ENCODE results near the gene RASL11B. TPM values are rescaled to one million over a fixed set of nuclear protein-coding genes. Genes with fewer than 3 reads are reported as not detected.

The RASL11B gene
- total and polyA plus RNA-seq, 2 of the 13 experiments (the other 11 are each of a cell fraction or from before 2014, with no cell fraction given), result 0.07 to 0.20 TPM

DNA sequence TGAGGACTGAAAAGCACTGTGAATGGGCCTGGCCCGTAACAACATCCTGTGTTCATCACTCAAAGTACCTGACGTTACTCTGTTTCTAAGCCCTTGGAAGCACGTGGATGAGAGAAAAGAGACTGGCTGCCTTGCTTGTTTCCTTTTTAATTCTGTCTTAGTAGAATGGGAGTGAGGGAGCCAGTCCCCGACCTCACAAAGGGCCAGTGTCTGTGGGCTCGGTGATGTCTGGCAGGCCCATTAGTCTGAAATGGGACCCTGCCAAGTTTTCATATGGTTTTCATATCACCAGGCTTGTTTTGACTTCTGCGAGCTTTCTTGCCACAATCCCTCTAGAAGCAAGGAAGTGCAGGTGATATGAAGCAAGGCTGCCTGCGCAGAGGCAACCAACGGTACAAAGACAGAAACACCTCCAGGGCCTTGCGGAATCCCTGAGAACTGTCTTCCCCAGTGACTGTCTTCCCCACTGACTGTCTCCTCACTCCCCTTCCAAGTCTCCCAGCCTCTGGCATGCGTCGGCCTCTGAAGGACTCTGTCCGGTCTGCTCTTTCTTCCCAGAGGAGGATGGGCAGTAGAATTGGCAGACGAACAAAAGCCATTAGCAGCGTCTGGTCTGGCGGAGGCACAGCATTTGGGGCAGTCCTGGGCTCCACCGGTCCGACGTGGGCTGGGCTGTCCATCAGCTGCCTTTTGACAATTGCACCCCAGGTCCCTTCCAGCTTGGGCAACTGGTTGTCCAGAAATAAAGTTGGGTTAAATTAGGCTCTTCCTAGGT, 20.2 kb upstream of the RASL11B start:
- no peak overlapping the region for H2AFZ ChIP-seq (ENCODE audit: low read length)
- DNase-seq (ENCODE audit: low spot score) (no peak), FAIRE-seq (no peak), ATAC-seq (no peak)
- no peaks in the 10 kb centered on the region for H3K79me2 ChIP-seq (ENCODE audit: insufficient read depth, low read length)
- no peaks in the 10 kb centered on the region for H3K36me3 ChIP-seq (replicated peaks in 1 of 2; ENCODE audit: control insufficient read depth in 1 of 2, insufficient read depth in 2 of 2, low read length in 2 of 2)
- H4K20me1 ChIP-seq (ENCODE audit: insufficient read depth, low read length), result no peaks in the 10 kb centered on the region
- no peak overlapping the region for H3K4me3 ChIP-seq (replicated peaks in 1 of 3; ENCODE audit: insufficient read depth in 1 of 3, low read depth in 2 of 3, low read length in 3 of 3)
- H3K9me3 ChIP-seq (ENCODE audit: low read length), result no peaks in the 10 kb centered on the region
- ChIA-PET CTCF (ENCODE audit: low intra/inter-chr PET ratio, low total read pairs) (no interaction called here), POLR2A (no interaction called here)
- intact Hi-C loops (cut with micrococcal nuclease; ENCODE audit: unreplicated experiment), result no loop called here
- peaks cover 19% of the 10 kb centered on the region for H3K4me1 ChIP-seq (ENCODE audit: insufficient read depth, low read length)
- in situ Hi-C loops (cut with HindIII; ENCODE audit: extremely low pct_ligation_motif_present, low pct_unique_long_range_greater_than_20kb), result no loop called here
- TF ChIP-seq ZNF580 (CRISPR knock-in tag; IDR thresholded peaks at IDR 0.05; ENCODE audit: borderline replicate concordance, low read depth) (no peak), TBL1XR1 (IDR thresholded peaks at IDR 0.05; ENCODE audit: borderline replicate concordance, low read length, partially characterized antibody) (no peak), ZNF547 (CRISPR knock-in tag; IDR thresholded peaks at IDR 0.05) (no peak), ZNF546 (CRISPR knock-in tag; conservative IDR thresholded peaks at IDR 0.05) (no peak)
- no peak overlapping the region for H3K27ac ChIP-seq (ENCODE audit: extremely low read length, insufficient read depth, low read length)
- H3K9ac ChIP-seq (ENCODE audit: insufficient read depth, low read depth, low read length), result no peak overlapping the region
- 57% methylated on average over 15 of the region's 18 CpGs for WGBS (ENCODE audit: low lambda C conversion rate)
- BruUV-seq (replicated peaks), result no TSS peak
- H3K27me3 ChIP-seq (ENCODE audit: control insufficient read depth in 1 of 2, insufficient read depth in 2 of 2, low read length in 2 of 2), result no peaks in the 10 kb centered on the region; a peak in 2 of 5 replicates
- no peak overlapping the region for H3K4me2 ChIP-seq (ENCODE audit: low read depth, low read length)

DNA sequence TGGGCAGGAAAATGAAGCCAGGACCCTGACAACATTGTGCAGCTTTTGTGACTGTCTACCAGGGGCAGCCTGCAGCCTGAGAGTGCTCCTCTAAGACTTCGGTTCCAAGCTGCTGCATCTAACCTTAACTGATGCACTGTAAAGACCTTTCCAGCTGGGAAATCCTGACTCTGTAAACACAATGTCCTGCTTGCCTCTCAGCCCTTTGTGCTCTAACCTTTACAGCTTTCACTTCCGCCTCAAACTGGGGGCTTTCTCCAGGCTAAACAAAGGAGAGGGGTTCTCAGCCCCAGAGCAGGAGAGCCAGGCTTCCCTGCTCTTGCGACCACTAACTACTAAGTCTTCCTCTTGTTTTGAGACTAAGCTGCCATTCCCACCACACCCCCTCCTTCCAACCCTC, 19.3 kb upstream of the RASL11B start:
- no peak for TF ChIP-seq ZNF589 (CRISPR knock-in tag; conservative IDR thresholded peaks at IDR 0.05)
- TF ChIP-seq NAIF1 (CRISPR knock-in tag; IDR thresholded peaks at IDR 0.05; ENCODE audit: borderline replicate concordance), result no peak
- no peak for TF ChIP-seq KLF9 (CRISPR knock-in tag; IDR thresholded peaks at IDR 0.05; ENCODE audit: low read depth)
- TF ChIP-seq CERS6 (CRISPR knock-in tag; IDR thresholded peaks at IDR 0.05), result no peak
- no peak for TF ChIP-seq PBX2 (CRISPR knock-in tag; IDR thresholded peaks at IDR 0.05)
- TF ChIP-seq ZNF136 (CRISPR knock-in tag; IDR thresholded peaks at IDR 0.05; ENCODE audit: low read depth), result no peak
- TF ChIP-seq SP1 (IDR thresholded peaks at IDR 0.05), result no peak
- no peak for TF ChIP-seq SP1 (CRISPR knock-in tag; IDR thresholded peaks at IDR 0.05)
- no peak for TF ChIP-seq ZNF33B (CRISPR knock-in tag; IDR thresholded peaks at IDR 0.05)
- no peak for TF ChIP-seq JDP2 (CRISPR knock-in tag; IDR thresholded peaks at IDR 0.05; ENCODE audit: borderline replicate concordance)
- no peak for TF ChIP-seq KLF16 (CRISPR knock-in tag; IDR thresholded peaks at IDR 0.05)
- no peak for TF ChIP-seq ZKSCAN8 (CRISPR knock-in tag; IDR thresholded peaks at IDR 0.05; ENCODE audit: borderline replicate concordance)
- TF ChIP-seq ZNF552 (CRISPR knock-in tag; IDR thresholded peaks at IDR 0.05; ENCODE audit: borderline replicate concordance), result no peak
- in situ Hi-C loops (cut with HindIII; ENCODE audit: extremely low pct_ligation_motif_present, low pct_unique_long_range_greater_than_20kb), result no loop called here
- no peak overlapping the region for H3K27ac ChIP-seq (ENCODE audit: extremely low read length, insufficient read depth, low read length)
- H3K36me3 ChIP-seq (replicated peaks in 1 of 2; ENCODE audit: control insufficient read depth in 1 of 2, insufficient read depth in 2 of 2, low read length in 2 of 2), result no peaks in the 10 kb centered on the region
- H2AFZ ChIP-seq (ENCODE audit: low read length), result no peak overlapping the region
- 5% methylated on average over 3 of the region's 3 CpGs for WGBS (ENCODE audit: low lambda C conversion rate)
- DNase-seq (ENCODE audit: low spot score) (no peak), ATAC-seq (no peak), FAIRE-seq (no peak)
- H3K9me3 ChIP-seq (ENCODE audit: low read length), result no peaks in the 10 kb centered on the region
- H3K27me3 ChIP-seq (ENCODE audit: control insufficient read depth in 1 of 2, insufficient read depth in 2 of 2, low read length in 2 of 2), result no peaks in the 10 kb centered on the region; a peak in 2 of 5 replicates
- CTCF ChIA-PET (ENCODE audit: low intra/inter-chr PET ratio, low total read pairs), result no interaction called here
- H3K4me2 ChIP-seq (ENCODE audit: low read depth, low read length), result no peak overlapping the region
- no TSS peak for BruUV-seq (replicated peaks)
- intact Hi-C loops (cut with micrococcal nuclease; ENCODE audit: unreplicated experiment), result no loop called here
- POLR2A ChIA-PET, result no interaction called here
- H3K4me1 ChIP-seq (ENCODE audit: insufficient read depth, low read length), result peaks cover 22% of the 10 kb centered on the region
- H4K20me1 ChIP-seq (ENCODE audit: insufficient read depth, low read length), result no peaks in the 10 kb centered on the region
- no peak overlapping the region for H3K4me3 ChIP-seq (replicated peaks in 1 of 3; ENCODE audit: insufficient read depth in 1 of 3, low read depth in 2 of 3, low read length in 3 of 3)
- H3K9ac ChIP-seq (ENCODE audit: insufficient read depth, low read depth, low read length), result no peak overlapping the region
- no peaks in the 10 kb centered on the region for H3K79me2 ChIP-seq (ENCODE audit: insufficient read depth, low read length)

Data from HepG2 (cell line).